Keratinocyte (primary cell): Measurements from ENCODE around the gene SNRNP25.

Experiments used
- EZH2 ChIP-seq: IDR thresholded peaks from one replicate; pipeline ENCODE4 v1.6.1; 2012; ENCODE audit warnings: inconsistent platforms, mild to moderate bottlenecking, low read length, moderate library complexity
- TF ChIP-seq, protein P1 (sequence below), 3 experiments: IDR thresholded peaks in 1 of 3; conservative IDR thresholded peaks in 1 of 3; optimal IDR thresholded peaks in 1 of 3; 2 replicates in 2 of 3; 3 replicates in 1 of 3; pipeline versions ENCODE3 to v1.5.1; 2011; ENCODE audit warnings: low read length in 3 of 3, mild to moderate bottlenecking in 3 of 3, moderate library complexity in 2 of 3, control low read depth in 1 of 3, inconsistent platforms in 1 of 3; ENCODE audit not compliant: insufficient read depth in 2 of 3; ENCODE audit errors: extremely low read depth in 1 of 3

DNA sequence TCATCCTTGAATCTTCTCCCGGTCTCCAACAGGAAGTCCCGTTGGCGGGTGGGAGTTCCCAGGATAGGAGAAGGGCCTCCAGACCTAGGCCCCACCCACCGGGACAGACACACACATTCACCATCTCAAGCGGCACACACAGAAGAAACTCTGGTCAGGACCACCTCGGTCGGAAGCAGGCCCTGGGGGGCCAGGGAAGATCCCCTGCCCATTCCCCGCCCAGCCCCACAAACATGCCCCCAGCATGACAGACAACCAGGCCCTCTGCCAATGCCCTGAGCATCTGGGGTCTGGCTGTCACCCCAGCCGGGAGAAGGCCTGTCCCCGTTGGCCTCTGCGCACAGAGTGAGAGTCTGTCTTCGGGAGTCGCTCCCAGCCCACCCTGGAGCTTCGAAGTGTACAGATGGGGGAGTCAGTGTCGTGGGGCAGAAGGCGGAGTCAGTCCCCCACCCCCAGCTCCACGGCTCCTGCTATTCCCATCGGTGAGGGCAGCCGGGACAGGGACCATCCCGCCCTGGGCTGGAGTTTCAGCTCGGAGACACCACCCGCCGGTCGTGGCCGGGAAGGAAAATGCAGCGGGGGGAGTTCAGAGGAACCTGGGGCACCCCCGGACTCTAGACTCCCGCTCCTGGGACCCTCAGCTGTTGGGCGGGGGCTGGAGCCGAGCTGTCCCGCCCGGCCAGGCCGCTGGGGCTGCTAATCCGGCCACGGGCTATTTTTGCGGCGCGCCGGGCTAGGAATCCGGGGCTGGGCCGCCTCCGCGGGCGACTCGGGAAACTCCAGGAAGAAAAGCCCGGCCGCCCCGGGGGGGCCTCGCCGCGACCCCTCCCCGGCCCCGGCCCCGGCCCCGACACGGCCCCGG lies 18.1 kb downstream of the SNRNP25 start:
- TF ChIP-seq, protein P1, sequence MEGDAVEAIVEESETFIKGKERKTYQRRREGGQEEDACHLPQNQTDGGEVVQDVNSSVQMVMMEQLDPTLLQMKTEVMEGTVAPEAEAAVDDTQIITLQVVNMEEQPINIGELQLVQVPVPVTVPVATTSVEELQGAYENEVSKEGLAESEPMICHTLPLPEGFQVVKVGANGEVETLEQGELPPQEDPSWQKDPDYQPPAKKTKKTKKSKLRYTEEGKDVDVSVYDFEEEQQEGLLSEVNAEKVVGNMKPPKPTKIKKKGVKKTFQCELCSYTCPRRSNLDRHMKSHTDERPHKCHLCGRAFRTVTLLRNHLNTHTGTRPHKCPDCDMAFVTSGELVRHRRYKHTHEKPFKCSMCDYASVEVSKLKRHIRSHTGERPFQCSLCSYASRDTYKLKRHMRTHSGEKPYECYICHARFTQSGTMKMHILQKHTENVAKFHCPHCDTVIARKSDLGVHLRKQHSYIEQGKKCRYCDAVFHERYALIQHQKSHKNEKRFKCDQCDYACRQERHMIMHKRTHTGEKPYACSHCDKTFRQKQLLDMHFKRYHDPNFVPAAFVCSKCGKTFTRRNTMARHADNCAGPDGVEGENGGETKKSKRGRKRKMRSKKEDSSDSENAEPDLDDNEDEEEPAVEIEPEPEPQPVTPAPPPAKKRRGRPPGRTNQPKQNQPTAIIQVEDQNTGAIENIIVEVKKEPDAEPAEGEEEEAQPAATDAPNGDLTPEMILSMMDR (optimal IDR thresholded peaks at IDR 0.05 in 1 of 3, IDR thresholded peaks at IDR 0.05 in 1 of 3, conservative IDR thresholded peaks at IDR 0.05 in 1 of 3; ENCODE audit: extremely low read depth in 1 of 3, insufficient read depth in 2 of 3, low read length in 3 of 3) = peak in 1 of 3 experiments; percentile 33
- no peak for TF ChIP-seq EZH2
